Measurements from ENCODE around the gene DAD1.
"Not testable (repeated sequence)": the region's sequence is repeated elsewhere in the genome, so short reads cannot be mapped to it uniquely, and the experiment has no call there.

The DAD1 gene

DNA sequence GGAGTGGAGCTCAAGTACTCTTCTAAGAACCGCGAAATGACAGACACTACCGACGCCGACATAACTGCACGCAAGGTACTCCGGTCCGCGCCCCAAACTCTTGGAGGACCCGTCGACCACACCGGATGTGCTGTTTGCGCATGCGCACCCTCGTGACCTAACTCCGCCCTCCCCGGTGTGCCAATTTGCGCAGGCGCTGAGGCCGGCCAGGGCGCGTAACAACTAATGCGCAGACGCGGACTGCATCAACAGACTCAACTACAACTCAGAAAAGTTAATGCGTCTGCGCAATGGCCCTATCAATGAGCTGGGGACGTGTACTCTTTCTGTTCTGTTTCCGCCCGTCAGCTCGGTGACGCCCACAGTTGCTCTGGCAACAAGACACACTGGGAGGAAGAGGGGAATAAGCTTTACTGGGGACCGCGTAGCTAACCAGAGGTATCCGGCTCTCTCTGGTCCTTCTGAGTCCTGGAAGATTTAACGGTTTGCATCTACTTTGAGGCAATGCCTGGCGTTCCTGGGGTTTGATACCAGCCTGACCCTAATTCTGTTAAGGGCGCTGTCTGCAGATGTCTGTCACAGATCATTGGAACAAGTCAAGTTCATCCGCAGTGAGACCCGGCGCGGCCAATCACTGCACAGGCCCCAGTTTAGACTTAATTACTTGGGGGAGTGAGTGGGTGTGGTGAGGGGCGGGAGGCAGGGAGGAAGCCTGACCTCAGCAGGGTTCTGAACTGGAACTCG, at the start of gene DAD1:
Gene DAD1, minus strand, starts transcription at position 129 of the 744 bp plus-strand sequence. Its CDS starts 67 bp downstream, at position 62.
- DNase-seq, result peak; percentile 98

- not testable (repeated sequence) for DNase-seq
Measured at GRCh38 chr14:22635980-22636379, 47.0 kb upstream of the DAD1 start.

GRCh38 chr14:22634233-22634900, 45.3 kb upstream of the DAD1 start:
- DNase-seq, result no peak

GRCh38 chr14:22630486-22630885, 41.5 kb upstream of the DAD1 start:
- no peak for DNase-seq

DNA sequence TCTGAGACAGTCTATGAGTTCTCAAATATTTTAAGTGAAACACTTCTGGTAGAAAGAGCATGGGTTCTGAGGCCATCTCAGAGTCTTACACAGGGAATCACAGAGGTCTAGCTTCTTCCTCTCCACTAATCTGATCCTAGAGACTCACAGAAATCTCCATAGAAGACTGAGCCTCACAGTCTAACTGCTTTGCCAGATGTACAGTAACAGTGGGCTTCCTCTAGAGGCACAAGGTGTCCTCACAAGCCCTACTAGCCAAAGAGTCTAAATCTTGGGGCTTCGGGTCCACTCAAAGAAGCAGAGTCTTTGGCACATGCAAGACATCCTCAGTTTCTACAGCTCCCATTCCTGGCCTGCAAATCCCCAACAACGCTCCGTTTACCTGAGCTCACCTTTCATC, 41.0 kb upstream of the DAD1 start:
- DNase-seq, result no peak

- no peak for DNase-seq
Measured at GRCh38 chr14:22629361-22629760, 40.3 kb upstream of the DAD1 start.

GRCh38 chr14:22627506-22628263, 38.7 kb upstream of the DAD1 start:
- no peak for DNase-seq

DNA sequence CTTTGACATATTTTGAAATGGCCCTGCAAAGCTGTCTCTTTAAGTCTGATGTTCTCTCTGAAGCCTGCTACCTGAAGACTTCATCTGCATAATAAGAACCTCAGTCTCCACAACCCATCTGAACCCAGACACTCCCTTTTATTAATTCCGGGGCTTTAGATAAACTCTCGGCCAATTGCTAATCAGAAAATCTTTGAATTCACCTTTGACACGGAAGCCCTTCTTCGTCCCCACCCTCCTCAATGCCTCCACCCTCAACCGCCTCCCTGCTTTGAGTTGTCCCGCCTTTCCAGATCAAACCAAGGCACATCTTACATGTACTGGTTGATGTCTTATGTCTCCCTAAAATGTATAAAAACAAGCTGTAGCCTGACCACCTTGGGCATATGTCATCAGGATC, 37.6 kb upstream of the DAD1 start:
- no peak for DNase-seq

DNA sequence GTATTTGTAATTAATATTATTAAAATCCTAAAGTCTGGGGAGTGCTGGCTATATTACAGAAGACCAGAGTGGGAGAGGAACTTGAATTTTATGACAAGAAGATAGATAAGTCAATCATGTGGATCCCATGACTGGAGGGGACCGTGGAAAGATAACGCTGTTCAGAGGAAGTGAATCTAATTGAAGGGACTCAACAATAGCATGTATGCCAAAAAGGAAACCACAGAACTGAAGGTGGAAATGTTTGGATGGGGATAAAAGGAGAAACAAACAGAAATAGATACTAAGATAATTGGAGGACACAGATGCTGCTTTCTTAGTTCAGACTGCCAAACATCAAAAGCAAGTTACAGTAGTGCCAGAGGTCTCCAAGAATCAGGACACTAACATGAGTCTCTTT, 34.0 kb upstream of the DAD1 start:
- no peak for DNase-seq

DNA sequence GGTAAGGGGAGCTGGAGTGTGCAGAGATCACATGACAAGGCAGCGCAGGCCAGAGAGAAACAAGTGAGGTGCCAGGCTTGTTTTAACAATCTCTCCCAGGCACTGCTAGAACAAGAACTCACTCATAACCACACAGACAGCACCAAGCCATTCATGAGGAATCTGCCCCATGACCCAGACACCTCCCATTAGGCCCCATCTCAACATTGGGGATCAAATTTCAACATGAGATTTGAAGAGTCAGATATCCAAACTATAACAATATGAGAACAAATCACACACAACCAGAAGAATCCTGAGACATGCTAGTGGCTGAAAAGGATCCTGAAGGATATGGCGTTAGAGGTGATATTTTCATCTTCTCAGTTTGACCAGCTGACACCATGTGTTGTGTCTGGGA, 33.2 kb upstream of the DAD1 start:
- DNase-seq, result no peak

- not testable (repeated sequence) for DNase-seq
Measured at GRCh38 chr14:22615765-22616164, 26.7 kb upstream of the DAD1 start.

GRCh38 chr14:22614240-22614799, 25.3 kb upstream of the DAD1 start:
- DNase-seq, result no peak

GRCh38 chr14:22613736-22614239, 24.8 kb upstream of the DAD1 start:
- no peak for DNase-seq

GRCh38 chr14:22613106-22613695, 24.2 kb upstream of the DAD1 start:
- no peak for DNase-seq

GRCh38 chr14:22610931-22611330, 21.9 kb upstream of the DAD1 start:
- DNase-seq, result no peak

DNA sequence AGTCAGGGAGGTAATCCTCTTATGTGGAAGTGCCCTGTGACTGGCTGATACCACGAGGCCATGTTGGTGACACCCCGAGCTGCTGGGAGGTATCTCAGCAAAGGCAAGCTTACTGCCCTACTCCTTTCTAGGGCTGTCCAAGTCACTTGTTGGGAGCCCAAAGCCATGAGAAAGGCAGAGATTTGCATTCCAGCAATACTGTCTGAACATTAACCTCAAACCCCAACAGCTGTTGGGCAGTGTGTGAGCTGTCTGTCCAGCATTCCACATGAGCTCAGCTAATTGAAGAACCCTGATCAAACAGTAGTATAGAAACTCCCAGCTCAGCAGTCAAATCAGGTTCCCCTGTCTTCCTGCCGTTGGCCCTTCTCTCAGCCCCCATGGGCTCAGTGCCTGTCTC, 18.3 kb upstream of the DAD1 start:
- no peak for DNase-seq

DNA sequence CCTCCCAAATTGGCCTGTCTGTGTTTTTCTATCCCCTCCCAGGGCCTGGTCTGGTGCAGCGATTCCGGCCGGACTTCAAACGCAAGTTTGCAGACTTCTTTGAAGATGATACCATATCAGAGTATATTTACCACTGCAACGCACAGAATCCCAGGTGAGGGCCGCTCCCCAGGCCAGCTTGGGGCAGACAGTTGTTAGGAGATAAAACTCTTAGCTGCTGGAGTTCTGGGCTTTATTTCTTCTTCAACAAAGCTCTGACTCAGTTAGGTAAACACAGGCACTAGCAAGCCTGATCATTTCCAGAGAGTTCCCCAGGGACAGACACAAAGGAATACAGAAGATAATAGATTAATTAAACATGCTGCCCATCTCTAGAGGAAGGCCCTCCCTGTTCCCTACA, 17.4 kb upstream of the DAD1 start:
- no peak for DNase-seq

- DNase-seq, result no peak
Measured at GRCh38 chr14:22602862-22603261, 13.8 kb upstream of the DAD1 start.

- no peak for DNase-seq
Measured at GRCh38 chr14:22601996-22602395, 13.0 kb upstream of the DAD1 start.

- no peak for DNase-seq
Measured at GRCh38 chr14:22601456-22601855, 12.4 kb upstream of the DAD1 start.

- DNase-seq, result no peak
Measured at GRCh38 chr14:22600027-22600426, 11.0 kb upstream of the DAD1 start.

DNA sequence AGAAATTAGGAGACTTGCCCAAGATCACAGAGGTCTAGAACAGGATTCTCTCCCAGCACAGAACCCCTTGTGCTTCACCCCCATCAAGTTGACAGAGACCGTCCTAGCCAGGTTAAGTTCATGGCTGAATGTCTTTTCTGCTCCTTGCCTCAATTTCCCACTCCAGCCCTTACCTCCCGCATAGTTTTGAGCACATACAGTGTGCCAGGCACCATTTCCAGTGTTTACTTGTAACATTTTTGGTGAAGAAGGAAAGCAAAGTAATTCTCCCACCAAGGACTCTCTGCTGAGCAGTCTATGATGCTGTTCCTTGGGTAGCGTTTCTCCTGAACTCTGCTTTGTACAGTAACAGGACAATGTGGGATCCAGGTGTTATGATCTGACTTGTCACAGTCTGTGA, 10.3 kb upstream of the DAD1 start:
- no peak for DNase-seq

DNA sequence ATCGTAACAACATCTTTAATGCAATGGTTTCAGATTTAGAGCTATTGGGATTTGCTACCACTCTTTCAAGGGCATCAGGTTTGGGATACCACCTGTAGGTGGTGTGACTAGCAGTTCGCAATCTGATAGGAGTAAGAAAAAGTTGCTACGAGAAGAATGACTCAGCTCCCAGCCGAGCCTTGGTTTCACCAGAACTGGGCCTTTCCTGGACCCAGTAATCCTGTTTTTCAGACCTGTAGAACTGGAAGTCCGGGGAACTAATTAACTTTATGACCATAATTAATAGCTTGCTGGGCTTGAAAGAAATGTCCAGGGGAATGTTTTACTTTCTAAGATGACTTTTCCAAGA, 9.8 kb upstream of the DAD1 start:
- DNase-seq, result no peak
